SK-N-SH treated with all-trans-retinoic acid at 6 μM for 48 hours (cell line): ENCODE results near the gene ASB3.
"Not testable (repeated sequence)": the region's sequence is repeated elsewhere in the genome, so short reads cannot be mapped to it uniquely, and the experiment has no call there.

Source experiments
- ATAC-seq: fragments of 200-7000 bp; cut with Tn5 transposase; 3 replicates; pipeline ENCODE4 v1.9.1; 2020; ENCODE audit warnings: mild to moderate bottlenecking, moderate library complexity
- CREB5 ChIP-seq: fragments of 250-450 bp; sonication (Bioruptor Pico); IDR thresholded peaks from 2 replicates; pipeline ENCODE4 v1.5.1; 2020; ENCODE audit warnings: low read depth, mild to moderate bottlenecking, moderate library complexity
- CSDC2 ChIP-seq: fragments of 250-450 bp; sonication (Bioruptor Pico); IDR thresholded peaks from 2 replicates; pipeline ENCODE4 v1.5.0; 2020; ENCODE audit warnings: mild to moderate bottlenecking, moderate library complexity
- CSRNP3 ChIP-seq: fragments of 250-450 bp; sonication (Bioruptor Pico); IDR thresholded peaks from 2 replicates; pipeline ENCODE4 v1.5.1; 2021; ENCODE audit warnings: mild to moderate bottlenecking, moderate library complexity
- GLIS3 ChIP-seq: fragments of 250-450 bp; sonication (Bioruptor Pico); IDR thresholded peaks from 2 replicates; pipeline ENCODE4 v1.5.0; 2020; ENCODE audit warnings: mild to moderate bottlenecking, moderate library complexity
- OSR1 ChIP-seq: fragments of 250-450 bp; sonication (Bioruptor Pico); IDR thresholded peaks from 2 replicates; pipeline ENCODE4 v1.8.0; 2022; ENCODE audit warnings: moderate library complexity, mild to moderate bottlenecking, inconsistent platforms
- PATZ1 ChIP-seq: fragments of 250-450 bp; sonication (Bioruptor Pico); IDR thresholded peaks from 2 replicates; pipeline ENCODE4 v1.8.0; 2020; ENCODE audit warnings: mild to moderate bottlenecking, moderate library complexity, borderline replicate concordance
- POU6F1 ChIP-seq: fragments of 250-450 bp; sonication (Bioruptor Pico); IDR thresholded peaks from 2 replicates; pipeline ENCODE4 v1.8.0; 2021; ENCODE audit warnings: low read depth, mild to moderate bottlenecking, moderate library complexity, borderline replicate concordance
- RARB ChIP-seq: fragments of 250-450 bp; sonication (Bioruptor Pico); IDR thresholded peaks from 2 replicates; pipeline ENCODE4 v1.8.0; 2021; ENCODE audit warnings: mild to moderate bottlenecking, moderate library complexity
- SNAI2 ChIP-seq: fragments of 250-450 bp; sonication (Bioruptor Pico); IDR thresholded peaks from 2 replicates; pipeline ENCODE4 v1.5.0; 2020; ENCODE audit warnings: mild to moderate bottlenecking, moderate library complexity
- TCF4 ChIP-seq: fragments of 250-450 bp; sonication (Bioruptor Pico); IDR thresholded peaks from 2 replicates; pipeline ENCODE4 v1.8.0; 2021; ENCODE audit warnings: mild to moderate bottlenecking, moderate library complexity, borderline replicate concordance
- TOX ChIP-seq: fragments of 250-450 bp; sonication (Bioruptor Pico); IDR thresholded peaks from 2 replicates; pipeline ENCODE4 v1.8.0; 2021; ENCODE audit warnings: mild to moderate bottlenecking, moderate library complexity, borderline replicate concordance
- TSHZ2 ChIP-seq: fragments of 250-450 bp; sonication (Bioruptor Pico); IDR thresholded peaks from 2 replicates; pipeline ENCODE4 v1.5.0; 2020; ENCODE audit warnings: mild to moderate bottlenecking, moderate library complexity
- ZC3H10 ChIP-seq: fragments of 250-450 bp; sonication (Bioruptor Pico); IDR thresholded peaks from 2 replicates; pipeline ENCODE4 v1.5.1; 2021; ENCODE audit warnings: mild to moderate bottlenecking, moderate library complexity
- ZFP3 ChIP-seq: fragments of 250-450 bp; sonication (Bioruptor Pico); IDR thresholded peaks from 2 replicates; pipeline ENCODE4 v1.5.0; 2020; ENCODE audit warnings: mild to moderate bottlenecking, moderate library complexity
- ZFP30 ChIP-seq: fragments of 450-650 bp; formaldehyde crosslinking; IDR thresholded peaks from 2 replicates; pipeline ENCODE4 v1.5.0; 2022; ENCODE audit warnings: mild to moderate bottlenecking, moderate library complexity
- ZNF565 ChIP-seq: fragments of 450-650 bp; formaldehyde crosslinking; conservative IDR thresholded peaks from 2 replicates; pipeline ENCODE4 v1.5.0; 2020; ENCODE audit warnings: low read depth, mild to moderate bottlenecking, moderate library complexity
- ZNF70 ChIP-seq: fragments of 450-650 bp; formaldehyde crosslinking; IDR thresholded peaks from 2 replicates; pipeline ENCODE4 v1.5.0; 2020; ENCODE audit warnings: mild to moderate bottlenecking, moderate library complexity

The ASB3 gene

GRCh38 chr2:53727921-53728320 lies 58.8 kb downstream of the ASB3 start:
- TF ChIP-seq ZNF565 (CRISPR knock-in tag) (no peak), TCF4 (CRISPR knock-in tag) (no peak), CREB5 (CRISPR knock-in tag) (no peak), ZFP3 (CRISPR knock-in tag) (no peak), OSR1 (CRISPR knock-in tag) (no peak), ZC3H10 (CRISPR knock-in tag) (no peak), SNAI2 (CRISPR knock-in tag) (no peak)
- TF ChIP-seq, all 23 proteins: peak for 0
- no peak for ATAC-seq

GRCh38 chr2:53725662-53726061 lies 61.1 kb downstream of the ASB3 start:
- no peak for TF ChIP-seq ZNF565 (CRISPR knock-in tag)
- TF ChIP-seq ZC3H10 (CRISPR knock-in tag) = no peak
- TF ChIP-seq ZFP30 (CRISPR knock-in tag) = no peak
- TF ChIP-seq CSRNP3 (CRISPR knock-in tag) = no peak
- TF ChIP-seq RARB (CRISPR knock-in tag) = no peak
- TF ChIP-seq POU6F1 = no peak
- no peak for TF ChIP-seq TSHZ2 (CRISPR knock-in tag)
- TF ChIP-seq GLIS3 = no peak
- TF ChIP-seq CSDC2 (CRISPR knock-in tag) = no peak
- no peak for TF ChIP-seq SNAI2 (CRISPR knock-in tag)
- no peak for TF ChIP-seq PATZ1 (CRISPR knock-in tag)
- no peak for ATAC-seq

GRCh38 chr2:53724536-53724935 lies 62.2 kb downstream of the ASB3 start:
- TF ChIP-seq TOX (CRISPR knock-in tag) (no peak), ZNF70 (CRISPR knock-in tag) (no peak), CSRNP3 (CRISPR knock-in tag) (no peak), SNAI2 (CRISPR knock-in tag) (no peak), RARB (CRISPR knock-in tag) (no peak), TSHZ2 (CRISPR knock-in tag) (no peak), CSDC2 (CRISPR knock-in tag) (no peak), ZC3H10 (CRISPR knock-in tag) (no peak), GLIS3 (no peak)
- ATAC-seq = no peak

GRCh38 chr2:53720944-53721343 lies 65.8 kb downstream of the ASB3 start:
- ATAC-seq = not testable (repeated sequence)
